Keratinocyte (primary cell): ENCODE measurements around the gene HOMER1. TPM values are rescaled to one million over a fixed set of nuclear protein-coding genes. Genes with fewer than 3 reads are reported as not detected.

Source experiments
- DNase-seq: peaks from one replicate; pipeline ENCODE4 v3.0.0-alpha.2; 2011; ENCODE audit warnings: low read depth, missing footprints, low spot score
- FAIRE-seq: peaks from 2 replicates; lab custom pipeline; 2011; peaks lifted over from hg19 to GRCh38; lab: Jason Lieb, UNC
- H2AFZ ChIP-seq: 2 replicates; pipeline ENCODE4 v1.6.0; 2012; ENCODE audit warnings: low read length, control low read depth, inconsistent platforms; ENCODE audit not compliant: control insufficient read depth
- H3K27ac ChIP-seq: 2 replicates; pipeline ENCODE4 v1.5.1; 2011; ENCODE audit warnings: low read length; ENCODE audit not compliant: control insufficient read depth, insufficient read depth
- H3K27me3 ChIP-seq: 3 replicates; pipeline ENCODE4 v1.6.0; 2011; ENCODE audit warnings: low read length; ENCODE audit not compliant: control insufficient read depth, insufficient read depth; ENCODE audit errors: extremely low read depth
- H3K36me3 ChIP-seq, 2 experiments: 2 replicates in 1 of 2; 3 replicates in 1 of 2; pipeline ENCODE4 v1.5.1; 2011; ENCODE audit warnings: low read length in 2 of 2, mild to moderate bottlenecking in 1 of 2; ENCODE audit not compliant: control insufficient read depth in 2 of 2, insufficient read depth in 2 of 2; ENCODE audit errors: extremely low read depth in 1 of 2
- H3K4me1 ChIP-seq: 3 replicates; pipeline ENCODE4 v1.5.1; 2011; ENCODE audit warnings: low read length; ENCODE audit not compliant: control insufficient read depth, insufficient read depth; ENCODE audit errors: extremely low read depth
- H3K4me2 ChIP-seq: 3 replicates; pipeline ENCODE4 v1.6.0; 2011; ENCODE audit warnings: low read depth, low read length; ENCODE audit not compliant: control insufficient read depth, insufficient read depth; ENCODE audit errors: extremely low read depth
- H3K4me3 ChIP-seq, 3 experiments: fragments of 200-600 bp in 1 of 3; sonication (generic) in 1 of 3; 2 replicates in 2 of 3; 3 replicates in 1 of 3; pipeline ENCODE4 v1.5.1; 2011 to 2016; ENCODE audit warnings: low read length in 3 of 3, mild to moderate bottlenecking in 3 of 3, control low read depth in 2 of 3, inconsistent platforms in 1 of 3, low read depth in 1 of 3, mixed read lengths in 1 of 3, mixed run types in 1 of 3, moderate library complexity in 1 of 3; ENCODE audit not compliant: control insufficient read depth in 2 of 3, insufficient read depth in 2 of 3; ENCODE audit errors: extremely low read depth in 1 of 3
- H3K79me2 ChIP-seq: 2 replicates; pipeline ENCODE4 v1.6.0; 2012; ENCODE audit warnings: low read length; ENCODE audit not compliant: control insufficient read depth, insufficient read depth
- H3K9ac ChIP-seq: 3 replicates; pipeline ENCODE4 v1.6.0; 2011; ENCODE audit warnings: low read length; ENCODE audit not compliant: control insufficient read depth, insufficient read depth; ENCODE audit errors: extremely low read depth
- H3K9me1 ChIP-seq: 3 replicates; pipeline ENCODE4 v1.6.0; 2011; ENCODE audit warnings: low read length; ENCODE audit not compliant: control insufficient read depth, insufficient read depth; ENCODE audit errors: extremely low read depth
- H3K9me3 ChIP-seq: 2 replicates; pipeline ENCODE4 v1.5.1; 2012; ENCODE audit warnings: low read depth, low read length; ENCODE audit not compliant: control insufficient read depth
- H4K20me1 ChIP-seq: 3 replicates; pipeline ENCODE4 v1.6.0; 2011; ENCODE audit warnings: low read length; ENCODE audit not compliant: control insufficient read depth, insufficient read depth; ENCODE audit errors: extremely low read depth
- EZH2 ChIP-seq: IDR thresholded peaks from one replicate; pipeline ENCODE4 v1.6.1; 2012; ENCODE audit warnings: inconsistent platforms, mild to moderate bottlenecking, low read length, moderate library complexity
- dilution Hi-C: fragments of 300-500 bp; cut with MboI; formaldehyde crosslinking; loops from one replicate; pipeline ENCODE4 v1.7.0; 2020; ENCODE audit warnings: low sequenced_read_pairs; ENCODE audit not compliant: extremely low pct_ligation_motif_present
- polyA minus RNA-seq, 3 experiments: library from RNA; depleted of rRNA, polyadenylated mRNA; stranded (reverse); fragments of >200 nt; gene quantifications; 1 replicate in 1 of 3; 2 replicates in 1 of 3; 3 replicates in 1 of 3; pipeline ENCODE4 v1.2.3, GENCODE V29; 2011
- polyA plus RNA-seq, 5 experiments: library from polyadenylated mRNA; depleted of rRNA in 3 of 5; stranded (reverse) in 3 of 5; stranded (forward) in 1 of 5; unstranded in 1 of 5; fragments of >200 nt; gene quantifications; 1 replicate in 1 of 5; 2 replicates in 3 of 5; 3 replicates in 1 of 5; pipeline versions ENCODE4 v1.2.1 to v1.2.3, GENCODE V29; 2011 to 2012; ENCODE audit warnings: missing spikeins in 2 of 5, low read depth in 1 of 5, low replicate concordance in 1 of 5
- TF ChIP-seq, protein P1 (sequence below), 3 experiments: IDR thresholded peaks in 1 of 3; conservative IDR thresholded peaks in 1 of 3; optimal IDR thresholded peaks in 1 of 3; 2 replicates in 2 of 3; 3 replicates in 1 of 3; pipeline versions ENCODE3 to v1.5.1; 2011; ENCODE audit warnings: low read length in 3 of 3, mild to moderate bottlenecking in 3 of 3, moderate library complexity in 2 of 3, control low read depth in 1 of 3, inconsistent platforms in 1 of 3; ENCODE audit not compliant: insufficient read depth in 2 of 3; ENCODE audit errors: extremely low read depth in 1 of 3

HOMER1 gene, protein sequence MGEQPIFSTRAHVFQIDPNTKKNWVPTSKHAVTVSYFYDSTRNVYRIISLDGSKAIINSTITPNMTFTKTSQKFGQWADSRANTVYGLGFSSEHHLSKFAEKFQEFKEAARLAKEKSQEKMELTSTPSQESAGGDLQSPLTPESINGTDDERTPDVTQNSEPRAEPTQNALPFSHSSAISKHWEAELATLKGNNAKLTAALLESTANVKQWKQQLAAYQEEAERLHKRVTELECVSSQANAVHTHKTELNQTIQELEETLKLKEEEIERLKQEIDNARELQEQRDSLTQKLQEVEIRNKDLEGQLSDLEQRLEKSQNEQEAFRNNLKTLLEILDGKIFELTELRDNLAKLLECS
- polyA plus RNA-seq (3.8 to 6.5 TPM (median 5.0 TPM) in 3 replicates), polyA minus RNA-seq (1.3 to 7.7 TPM (median 5.1 TPM) in 3 replicates)
- 60.1 TPM for polyA plus RNA-seq (2011; ENCODE audit: low read depth)
- polyA plus RNA-seq (2011; cell fraction: cytosol; rRNA removed), result 3.6 and 4.6 TPM in 2 replicates
- polyA plus RNA-seq (2011; cell fraction: nucleus; rRNA removed), result 3.7 and 3.8 TPM in 2 replicates
- 9.5 and 10.2 TPM in 2 replicates for polyA plus RNA-seq (2012; ENCODE audit: low replicate concordance)
- 16.7 TPM for polyA minus RNA-seq (2011; cell fraction: cytosol; rRNA and poly(A)+ RNA removed)
- 6.2 and 19.4 TPM in 2 replicates for polyA minus RNA-seq (2011; cell fraction: nucleus; rRNA and poly(A)+ RNA removed)

DNA sequence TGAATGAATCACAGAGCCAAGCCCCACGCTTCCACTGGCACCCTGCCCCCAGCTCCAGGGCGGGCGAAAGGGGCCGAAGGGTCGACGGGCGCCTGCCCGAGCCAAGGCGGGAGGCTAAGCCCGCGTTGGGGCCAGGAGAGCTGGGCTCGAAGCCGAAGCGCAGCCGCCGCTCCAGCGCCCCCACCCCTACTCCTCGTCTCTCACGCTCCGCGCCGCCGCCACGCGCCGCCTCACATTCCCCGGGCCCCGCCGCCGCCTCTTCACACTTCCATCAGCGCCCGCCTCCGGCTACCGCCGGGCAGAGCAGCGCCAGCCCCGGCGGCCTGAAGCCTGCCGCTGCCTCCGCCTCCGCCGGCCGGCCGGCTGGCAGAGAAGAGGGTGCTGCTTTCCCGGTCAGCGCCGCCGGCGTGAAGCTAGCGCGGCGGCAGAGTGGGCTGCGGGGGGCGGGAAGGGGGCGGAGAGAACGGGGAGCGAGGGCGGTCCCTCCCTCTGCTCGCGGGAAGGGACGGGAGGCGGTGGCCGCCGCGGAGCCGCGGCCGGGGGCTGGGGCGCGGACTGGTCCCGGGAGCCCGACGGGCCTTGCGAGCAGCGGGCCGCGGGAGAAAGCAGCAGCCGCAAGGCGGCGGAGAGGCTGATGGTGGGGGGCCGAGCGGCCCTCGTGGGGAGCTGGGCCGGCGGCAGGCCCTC is at the start of gene HOMER1:
Gene HOMER1, minus strand, starts transcription at position 431 of the 687 bp plus-strand sequence. CDS start 1,360 bp downstream, outside the sequence.
- Histone ChIP-seq H3K9ac (peak within 1 kb of the TSS; percentile 90), H3K4me3 (peak within 1 kb of the TSS; percentile 62 to 95 (median 78)), H3K27ac (peak within 1 kb of the TSS; percentile 90), H3K79me2 (peaks cover 28% of the 10 kb centered on the region), H3K4me2 (peak within 1 kb of the TSS; percentile 85), H3K4me1 (peaks cover 15% of the 10 kb centered on the region), H3K9me3 (no peaks in the 10 kb centered on the region), H3K9me1 (peaks cover 2% of the 10 kb centered on the region), H3K27me3 (no peaks in the 10 kb centered on the region), H2AFZ (peak within 1 kb of the TSS; percentile 88), H3K36me3 (no peaks in the 10 kb centered on the region), H4K20me1 (peaks cover 2% of the 10 kb centered on the region)
- FAIRE-seq, result no peak
- dilution Hi-C loops, result no loop called here
- TF ChIP-seq, protein P1, sequence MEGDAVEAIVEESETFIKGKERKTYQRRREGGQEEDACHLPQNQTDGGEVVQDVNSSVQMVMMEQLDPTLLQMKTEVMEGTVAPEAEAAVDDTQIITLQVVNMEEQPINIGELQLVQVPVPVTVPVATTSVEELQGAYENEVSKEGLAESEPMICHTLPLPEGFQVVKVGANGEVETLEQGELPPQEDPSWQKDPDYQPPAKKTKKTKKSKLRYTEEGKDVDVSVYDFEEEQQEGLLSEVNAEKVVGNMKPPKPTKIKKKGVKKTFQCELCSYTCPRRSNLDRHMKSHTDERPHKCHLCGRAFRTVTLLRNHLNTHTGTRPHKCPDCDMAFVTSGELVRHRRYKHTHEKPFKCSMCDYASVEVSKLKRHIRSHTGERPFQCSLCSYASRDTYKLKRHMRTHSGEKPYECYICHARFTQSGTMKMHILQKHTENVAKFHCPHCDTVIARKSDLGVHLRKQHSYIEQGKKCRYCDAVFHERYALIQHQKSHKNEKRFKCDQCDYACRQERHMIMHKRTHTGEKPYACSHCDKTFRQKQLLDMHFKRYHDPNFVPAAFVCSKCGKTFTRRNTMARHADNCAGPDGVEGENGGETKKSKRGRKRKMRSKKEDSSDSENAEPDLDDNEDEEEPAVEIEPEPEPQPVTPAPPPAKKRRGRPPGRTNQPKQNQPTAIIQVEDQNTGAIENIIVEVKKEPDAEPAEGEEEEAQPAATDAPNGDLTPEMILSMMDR (optimal IDR thresholded peaks at IDR 0.05 in 1 of 3, IDR thresholded peaks at IDR 0.05 in 1 of 3, conservative IDR thresholded peaks at IDR 0.05 in 1 of 3; ENCODE audit: extremely low read depth in 1 of 3, insufficient read depth in 2 of 3, low read length in 3 of 3), result peak in 2 of 3 experiments; percentile 6 to 16
- no peak for TF ChIP-seq EZH2
- DNase-seq, result no peak

DNA sequence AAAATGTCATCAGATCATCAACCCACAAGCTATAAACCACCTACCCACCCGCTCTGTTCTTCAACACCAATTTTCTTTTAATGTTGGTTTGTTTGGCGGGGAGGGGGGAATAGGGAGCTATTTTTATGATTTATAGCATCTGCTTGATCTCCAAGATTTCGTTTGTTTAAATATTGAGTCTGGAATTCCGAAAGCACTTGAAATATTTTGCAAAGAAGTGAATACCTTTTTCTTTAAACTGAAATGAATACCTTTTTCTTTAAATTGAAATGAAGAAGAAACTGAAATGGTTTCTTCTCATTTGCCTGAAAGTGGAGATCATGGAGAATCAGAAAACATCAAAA is 49.3 kb upstream of the HOMER1 start:
- no peak overlapping the region for H2AFZ ChIP-seq
- no peak overlapping the region for H3K9ac ChIP-seq
- dilution Hi-C loops, result no loop called here
- H3K27me3 ChIP-seq, result no peaks in the 10 kb centered on the region
- H3K4me2 ChIP-seq, result no peak overlapping the region
- H3K4me3 ChIP-seq, result no peak overlapping the region
- H3K9me1 ChIP-seq, result no peaks in the 10 kb centered on the region
- H3K27ac ChIP-seq, result no peak overlapping the region
- H3K36me3 ChIP-seq, result no peaks in the 10 kb centered on the region
- no peaks in the 10 kb centered on the region for H4K20me1 ChIP-seq
- H3K9me3 ChIP-seq, result no peaks in the 10 kb centered on the region
- TF ChIP-seq, protein P1 (optimal IDR thresholded peaks at IDR 0.05 in 1 of 3, IDR thresholded peaks at IDR 0.05 in 1 of 3, conservative IDR thresholded peaks at IDR 0.05 in 1 of 3; ENCODE audit: extremely low read depth in 1 of 3, insufficient read depth in 2 of 3, low read length in 3 of 3), result no peak
- no peak for TF ChIP-seq EZH2
- FAIRE-seq (no peak), DNase-seq (no peak)
- no peaks in the 10 kb centered on the region for H3K79me2 ChIP-seq
- peaks cover 13% of the 10 kb centered on the region for H3K4me1 ChIP-seq
